Kidney capillary endothelial cell (primary cell): Measurements from ENCODE around the gene ARAP1.
A peak's percentile ranks its signal among the peaks of the same experiment; 100 is the strongest.
"Not testable (repeated sequence)": the region's sequence is repeated elsewhere in the genome, so short reads cannot be mapped to it uniquely, and the experiment has no call there.

Experiments used
- DNase-seq: peaks from one replicate; pipeline ENCODE4 v3.0.0-alpha.2; 2018; ENCODE audit warnings: low spot score

The ARAP1 gene

DNA sequence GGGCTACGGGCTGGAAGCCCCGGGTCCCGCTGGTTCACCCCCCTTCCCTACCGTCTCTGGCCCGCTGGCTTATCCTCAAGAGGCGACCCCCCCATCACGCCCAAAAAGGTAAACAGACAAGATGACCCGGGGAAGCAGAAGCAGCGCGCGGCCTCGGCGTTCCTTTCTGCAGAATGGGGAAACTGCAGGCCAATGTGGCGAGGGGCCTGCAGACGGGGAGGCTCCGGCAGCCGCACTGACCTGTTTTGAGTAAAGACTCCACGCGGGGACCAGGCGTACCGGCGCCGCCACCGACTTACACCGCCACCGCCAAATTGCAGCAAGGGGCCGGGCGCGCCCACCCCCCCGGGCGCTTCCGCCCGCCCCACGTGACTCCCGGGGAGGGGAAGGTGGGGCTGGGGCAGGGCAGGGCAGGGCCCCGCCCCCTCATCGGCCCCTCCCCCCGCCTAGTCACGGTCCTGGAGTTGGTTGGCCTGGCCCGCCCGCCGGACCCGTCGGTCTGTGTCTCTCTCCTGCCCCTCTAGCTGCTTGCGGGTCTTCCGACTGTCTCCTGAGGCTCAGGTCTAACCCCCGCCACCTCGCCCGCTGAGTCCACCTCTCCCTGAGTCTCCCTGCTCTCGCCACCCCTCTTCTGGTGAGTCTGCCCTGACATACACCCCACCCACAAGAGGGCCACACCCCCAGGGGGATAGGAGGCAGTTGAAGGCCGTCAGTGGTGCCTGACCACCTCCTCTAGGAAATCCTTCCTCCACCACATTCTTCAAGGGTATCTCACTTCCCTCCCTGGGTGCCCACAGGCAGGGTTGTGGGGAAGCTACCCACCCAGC is at the start of gene ARAP1:
ARAP1 (minus strand) TSS at position 321 of the 827 bp plus-strand sequence. CDS start 25,280 bp downstream, outside the sequence.
- peak; percentile 69 for DNase-seq

DNA sequence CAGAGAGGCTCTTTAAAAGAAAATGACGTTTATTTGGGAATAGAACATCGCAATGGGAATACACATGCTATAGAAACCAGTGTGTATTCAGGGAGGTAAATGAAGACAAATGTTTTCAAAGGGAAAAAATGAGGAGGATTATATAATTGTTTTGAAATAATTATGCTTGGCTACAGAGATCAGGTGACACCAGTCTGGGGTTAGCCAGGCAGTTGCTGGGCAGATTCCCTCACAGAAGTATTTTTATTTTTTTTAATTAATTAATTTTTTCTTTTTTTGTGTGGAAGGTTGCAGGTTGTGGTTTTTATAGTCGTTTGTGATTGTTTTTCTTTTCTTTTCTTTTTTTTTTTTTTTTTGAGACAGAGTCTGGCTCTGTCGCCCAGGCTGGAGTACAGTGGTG is 47.2 kb upstream of the ARAP1 start:
- no peak for DNase-seq

DNA sequence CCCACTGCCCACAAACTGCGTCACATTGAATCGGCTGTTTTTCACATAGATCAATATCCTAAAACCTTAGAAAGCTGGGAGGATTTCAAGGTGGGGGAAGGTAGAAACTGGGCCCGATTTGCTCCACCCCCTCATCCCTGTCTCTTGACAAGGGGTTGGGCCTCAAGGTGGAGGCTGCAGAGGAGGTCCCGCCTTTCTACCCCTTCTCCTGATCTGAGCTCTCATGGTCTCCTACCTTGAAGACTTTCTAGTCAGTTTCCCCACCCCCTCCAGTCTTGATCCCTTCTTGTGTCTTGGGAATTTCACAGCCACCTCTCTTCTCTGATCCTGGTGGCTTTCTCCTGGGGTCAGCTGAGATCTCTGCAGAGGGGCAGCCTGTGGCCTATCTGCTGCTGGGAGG is 46.2 kb upstream of the ARAP1 start:
- no peak for DNase-seq

GRCh38 chr11:72793425-72794367 is 41.5 kb upstream of the ARAP1 start, which contains the start of gene STARD10:
STARD10 (minus strand) TSS chr11:72794047; CDS start chr11:72781181, 12,866 bp downstream.
- DNase-seq, result peak; percentile 97

DNA sequence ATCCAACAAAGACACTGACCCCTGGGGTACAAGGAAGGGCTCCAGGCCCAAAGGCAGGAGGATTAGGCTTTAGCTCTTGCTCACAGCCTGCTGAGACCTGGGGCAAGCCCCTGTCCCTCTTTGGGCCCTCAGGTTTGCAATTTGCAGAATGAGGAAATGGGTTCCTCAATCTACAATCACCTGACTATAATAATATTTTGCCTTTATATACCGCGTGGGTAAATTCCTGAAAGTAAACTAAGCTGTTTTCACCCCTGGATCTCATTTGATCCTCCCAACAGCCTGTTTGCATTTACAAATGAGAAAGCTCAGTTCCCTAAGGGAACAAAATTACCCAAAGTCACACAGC is 40.8 kb upstream of the ARAP1 start:
- DNase-seq, result no peak

DNA sequence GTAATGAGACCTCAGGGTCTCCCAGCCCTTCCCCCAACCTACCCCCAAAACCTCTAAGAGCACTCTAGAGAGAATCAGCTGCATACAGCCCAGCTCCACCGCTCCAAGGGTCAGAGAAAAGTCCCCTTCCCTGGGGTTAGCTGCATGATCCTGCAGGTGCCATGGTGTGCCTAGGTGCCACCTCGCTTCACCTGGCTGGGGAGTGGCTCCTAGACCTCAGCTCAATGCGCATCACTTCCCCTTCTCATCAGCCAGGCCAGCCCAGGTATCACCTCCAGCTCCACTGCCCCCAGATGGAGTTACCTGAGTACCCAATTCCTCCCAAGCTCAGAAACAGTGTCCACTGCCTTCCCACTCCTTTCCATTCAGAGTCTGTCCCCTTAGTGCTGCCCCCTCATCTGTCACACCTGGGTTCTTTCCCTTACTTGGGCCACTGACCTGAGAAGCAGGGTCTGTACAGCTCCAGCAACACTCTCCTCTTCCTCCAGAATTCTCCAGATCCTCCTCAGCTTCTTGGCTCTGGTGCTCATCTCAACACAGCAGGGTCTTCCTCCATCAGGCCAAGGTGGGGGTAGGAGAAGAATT is 40.3 kb upstream of the ARAP1 start:
- DNase-seq, result no peak

DNA sequence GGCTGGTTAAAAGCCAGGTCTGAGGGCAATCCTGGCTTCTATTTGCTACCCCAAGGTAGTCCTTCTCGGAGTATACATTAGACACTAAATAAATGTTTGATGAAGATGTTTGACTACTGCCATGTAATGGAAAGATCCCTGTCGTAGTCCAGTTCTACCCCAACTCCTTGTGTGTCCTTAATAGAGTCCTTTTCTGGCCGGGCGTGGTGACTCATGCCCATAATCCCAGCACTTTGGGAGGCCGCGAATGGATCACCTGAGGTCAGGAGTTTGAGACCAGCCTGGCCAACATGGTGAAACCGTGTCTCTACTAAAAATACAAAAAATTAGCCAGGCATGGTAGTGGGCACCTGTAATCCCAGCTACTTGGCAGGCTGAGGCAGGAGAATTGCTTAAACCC is 39.0 kb upstream of the ARAP1 start:
- DNase-seq, result not testable (repeated sequence)

- no peak for DNase-seq
Measured at GRCh38 chr11:72789493-72790131, 37.4 kb upstream of the ARAP1 start.

DNA sequence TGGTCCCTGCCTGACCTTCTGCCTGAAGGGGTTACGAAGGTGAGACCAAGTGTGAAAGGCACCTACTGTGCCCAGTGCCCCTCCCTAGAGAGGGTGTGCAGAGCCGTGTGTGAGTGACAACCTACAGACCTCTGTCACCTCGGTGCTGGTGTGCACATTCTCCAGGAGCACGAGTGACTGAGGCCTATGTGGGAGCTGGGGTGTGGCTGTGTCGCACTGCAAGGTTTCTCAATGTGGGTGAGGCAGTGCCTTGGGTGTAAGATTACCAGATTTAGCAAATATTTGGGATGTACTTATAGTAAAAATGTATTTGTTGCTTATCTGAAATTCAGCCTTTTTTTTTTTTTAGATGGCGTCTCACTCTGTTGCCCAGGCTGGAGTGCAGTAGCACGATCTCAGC is 36.0 kb upstream of the ARAP1 start:
- no peak for DNase-seq

GRCh38 chr11:72787216-72788104 is 35.3 kb upstream of the ARAP1 start:
- no peak for DNase-seq

- DNase-seq, result no peak
Measured at GRCh38 chr11:72786305-72787215, 34.4 kb upstream of the ARAP1 start.

- DNase-seq, result no peak
Measured at GRCh38 chr11:72784662-72785061, 32.5 kb upstream of the ARAP1 start.

DNA sequence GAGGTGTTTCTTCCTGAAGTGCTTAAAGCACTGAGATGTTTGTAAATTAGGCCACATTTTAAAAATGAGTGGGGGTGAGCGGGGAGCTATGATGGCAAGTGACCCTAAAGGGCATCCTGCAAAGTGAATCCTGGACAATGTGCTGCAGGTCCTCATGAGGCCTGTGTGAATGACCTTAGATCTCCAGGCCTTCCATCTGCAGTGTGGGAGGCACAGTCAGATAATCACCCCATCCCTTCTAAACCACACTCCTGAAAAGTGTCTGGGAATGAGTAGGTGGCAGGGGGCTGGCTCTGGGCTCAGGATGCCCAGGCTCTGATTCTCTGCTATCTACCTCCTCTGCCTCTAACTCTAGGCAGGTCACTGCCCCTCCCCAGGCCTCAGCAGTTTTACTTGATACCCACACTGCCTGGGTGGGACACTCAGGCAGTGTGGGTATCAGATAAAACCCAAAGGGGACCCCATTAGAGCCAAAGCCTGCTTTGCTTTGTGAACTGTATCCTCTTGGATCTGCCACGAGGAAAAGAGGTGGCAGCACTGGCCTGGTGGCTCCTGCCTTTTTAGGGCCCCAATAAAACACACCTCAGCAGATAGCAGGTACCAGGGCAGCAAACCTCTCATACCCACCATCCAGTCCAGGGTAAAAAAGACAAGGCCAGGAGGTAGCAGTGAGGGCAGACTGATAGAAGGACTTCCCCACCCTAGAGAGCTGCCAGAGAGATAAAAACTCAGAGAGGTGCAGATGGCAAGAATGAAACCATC is 31.1 kb upstream of the ARAP1 start:
- DNase-seq, result no peak

- no peak for DNase-seq
Measured at GRCh38 chr11:72782081-72782920, 30.1 kb upstream of the ARAP1 start.

DNA sequence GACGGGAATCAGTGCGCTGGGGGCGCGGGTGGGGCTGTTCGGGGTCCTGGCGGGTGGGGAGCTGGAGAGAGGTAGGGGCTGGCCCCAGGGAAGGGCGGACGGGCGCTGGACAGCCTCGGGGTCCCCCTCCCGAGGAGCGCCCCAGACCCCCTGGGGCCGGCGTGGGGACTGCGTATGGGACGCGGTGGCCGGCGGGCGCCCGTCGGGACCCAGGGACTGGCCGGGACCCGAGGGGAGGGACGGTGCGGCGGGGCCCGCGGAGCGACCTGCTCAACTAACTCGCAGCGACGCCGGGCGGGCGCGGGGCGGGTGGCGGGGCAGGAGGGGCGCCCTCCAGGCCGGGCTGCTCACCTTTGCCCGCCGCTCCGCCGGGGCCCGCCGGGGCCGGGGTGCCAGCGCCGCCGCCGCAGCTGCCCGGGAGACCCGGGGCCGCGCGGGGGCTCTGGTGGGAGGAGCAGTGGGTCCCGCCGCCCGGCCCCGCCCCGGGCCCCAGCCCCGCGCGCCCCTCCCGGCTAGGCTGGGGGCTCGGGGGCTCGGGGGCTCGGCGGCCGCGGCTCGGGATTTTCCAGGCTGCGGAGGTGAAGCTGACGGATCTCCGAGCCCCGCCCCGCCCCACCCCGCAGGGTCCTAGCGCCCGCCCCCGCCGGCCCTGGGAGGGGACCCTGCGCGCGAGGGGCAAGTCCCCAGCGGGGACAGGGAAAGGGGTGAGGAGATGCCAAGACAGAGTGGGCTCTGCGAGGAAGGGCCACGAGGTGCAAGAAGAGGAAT is 29.3 kb upstream of the ARAP1 start:
- DNase-seq, result no peak

- no peak for DNase-seq
Measured at GRCh38 chr11:72781063-72781312, 28.8 kb upstream of the ARAP1 start.

DNA sequence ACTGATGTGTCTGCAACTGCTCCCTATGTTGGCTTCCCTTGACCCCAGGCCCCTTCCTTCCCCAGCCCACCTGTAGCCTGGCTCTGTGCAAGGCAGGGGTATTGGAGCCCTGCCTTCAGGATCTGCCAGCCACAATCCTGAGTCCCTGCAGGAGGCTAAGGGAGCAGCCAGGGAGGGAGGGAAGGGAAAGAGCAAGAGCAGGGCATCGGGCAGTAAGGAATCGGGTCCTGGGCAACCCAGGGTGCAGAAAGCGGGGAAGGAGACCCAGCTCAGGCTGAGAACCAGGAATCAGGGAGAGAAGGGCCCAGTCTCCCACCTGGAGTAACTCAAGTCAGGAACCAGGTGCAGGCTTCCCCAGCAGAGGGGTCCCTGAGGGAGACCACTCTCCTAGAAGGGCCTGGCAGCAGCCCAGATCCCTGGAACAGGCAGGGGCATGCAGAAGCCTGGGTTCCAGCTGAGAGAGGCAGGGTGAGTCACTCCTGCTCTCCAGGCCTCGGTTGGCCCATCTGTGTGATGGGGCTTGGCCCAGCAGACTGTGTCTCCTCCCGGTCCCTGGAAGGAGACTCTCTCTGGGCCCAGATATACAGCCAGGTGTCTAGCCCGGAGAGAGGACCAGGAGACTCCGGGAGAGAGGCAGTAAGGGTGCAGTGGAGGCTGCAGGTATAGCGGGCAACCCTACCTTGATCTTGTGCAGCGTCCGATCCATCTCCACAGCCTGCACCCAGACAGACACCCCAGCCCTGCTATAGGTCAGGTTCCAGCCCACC is 28.3 kb upstream of the ARAP1 start:
- DNase-seq, result no peak
